ENCODE data around the gene CR1L.

CR1L gene

DNA sequence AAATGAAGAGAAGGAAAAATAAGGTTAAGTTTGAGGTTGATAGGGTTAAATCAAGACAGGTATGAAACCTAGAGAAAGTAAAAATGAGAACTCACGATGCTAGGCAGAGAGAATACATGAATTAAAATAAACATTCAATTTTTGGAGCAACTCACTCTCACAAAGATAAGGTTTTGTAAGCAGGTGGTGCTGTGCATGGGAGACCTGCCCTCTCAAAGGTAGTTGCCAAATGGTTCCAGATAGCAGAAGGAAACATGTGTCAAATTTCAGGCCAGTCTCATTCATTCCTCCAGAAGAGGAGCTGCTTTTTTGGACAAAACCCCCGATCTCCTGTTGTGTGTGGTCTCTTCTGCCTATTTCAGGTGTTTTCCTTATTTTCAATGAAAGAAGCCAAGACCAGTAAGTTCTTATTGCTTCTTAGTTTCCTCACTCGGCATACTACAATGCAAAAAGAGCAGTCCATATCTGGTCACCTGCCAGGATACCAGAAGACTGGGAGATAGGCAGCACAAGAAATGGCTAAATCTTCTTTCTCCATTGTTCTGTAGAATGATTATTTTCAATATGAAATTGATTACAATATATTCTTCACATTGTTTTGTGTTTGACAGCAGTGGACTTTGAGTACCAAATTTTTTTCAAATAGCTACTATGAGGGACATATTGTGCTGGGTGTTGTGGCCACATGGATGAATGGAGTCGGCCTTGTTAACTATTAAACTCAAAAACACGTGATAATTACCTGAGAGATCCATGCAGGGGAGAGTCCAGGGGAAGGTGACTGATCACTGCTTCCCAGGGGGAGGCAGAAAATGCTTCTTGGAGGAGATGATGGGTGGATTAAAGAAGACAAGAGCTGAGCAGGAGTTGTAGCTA, 3.6 kb downstream of the CR1L start:
- no peak overlapping the region for H3K27ac ChIP-seq
- TF ChIP-seq, protein P1, sequence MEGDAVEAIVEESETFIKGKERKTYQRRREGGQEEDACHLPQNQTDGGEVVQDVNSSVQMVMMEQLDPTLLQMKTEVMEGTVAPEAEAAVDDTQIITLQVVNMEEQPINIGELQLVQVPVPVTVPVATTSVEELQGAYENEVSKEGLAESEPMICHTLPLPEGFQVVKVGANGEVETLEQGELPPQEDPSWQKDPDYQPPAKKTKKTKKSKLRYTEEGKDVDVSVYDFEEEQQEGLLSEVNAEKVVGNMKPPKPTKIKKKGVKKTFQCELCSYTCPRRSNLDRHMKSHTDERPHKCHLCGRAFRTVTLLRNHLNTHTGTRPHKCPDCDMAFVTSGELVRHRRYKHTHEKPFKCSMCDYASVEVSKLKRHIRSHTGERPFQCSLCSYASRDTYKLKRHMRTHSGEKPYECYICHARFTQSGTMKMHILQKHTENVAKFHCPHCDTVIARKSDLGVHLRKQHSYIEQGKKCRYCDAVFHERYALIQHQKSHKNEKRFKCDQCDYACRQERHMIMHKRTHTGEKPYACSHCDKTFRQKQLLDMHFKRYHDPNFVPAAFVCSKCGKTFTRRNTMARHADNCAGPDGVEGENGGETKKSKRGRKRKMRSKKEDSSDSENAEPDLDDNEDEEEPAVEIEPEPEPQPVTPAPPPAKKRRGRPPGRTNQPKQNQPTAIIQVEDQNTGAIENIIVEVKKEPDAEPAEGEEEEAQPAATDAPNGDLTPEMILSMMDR (conservative IDR thresholded peaks at IDR 0.05; ENCODE audit: low read depth), result no peak
- ChIA-PET POLR2A (ENCODE audit: low non-redundant PET) (no interaction called here), CTCF (no interaction called here)
- no peak for DNase-seq (ENCODE audit: low spot score)

DNA sequence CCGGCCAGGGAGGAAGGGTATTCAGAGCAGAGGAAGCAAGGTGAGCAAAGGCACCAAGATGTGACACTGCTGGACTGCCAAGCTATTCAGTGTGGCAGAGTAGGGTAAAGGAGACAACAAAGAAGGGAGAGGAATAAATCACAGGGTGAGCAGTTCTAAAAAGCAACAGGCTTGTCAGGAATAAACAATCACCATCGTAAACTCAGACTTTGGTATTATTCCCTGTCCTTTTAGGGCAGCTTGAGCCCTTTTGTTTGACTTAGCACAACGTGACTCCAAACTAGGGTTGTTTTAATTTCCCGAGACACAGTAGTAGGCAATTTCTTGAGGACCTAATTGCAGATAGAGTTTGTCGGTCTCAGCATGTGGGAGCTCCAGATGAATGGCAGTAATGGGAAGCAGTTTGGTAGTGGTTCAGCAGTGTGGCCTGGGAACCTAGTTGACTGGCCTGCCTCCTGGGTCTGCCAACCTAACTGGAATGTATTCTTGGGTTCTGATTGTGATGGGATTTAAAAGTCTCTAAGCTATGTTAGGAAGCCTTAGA, 4.3 kb downstream of the CR1L start:
- ChIA-PET POLR2A (ENCODE audit: low non-redundant PET) (interaction anchor here (0.5 kb wide), 1 partner anchor 16 kb away, joined by 3 read pairs; no protein-coding TSS in a partner anchor), CTCF (interaction anchor here (0.8 kb wide), 1 partner anchor 29 kb away, joined by 3 read pairs; no protein-coding TSS in a partner anchor)
- no peak overlapping the region for H3K27ac ChIP-seq
- TF ChIP-seq, protein P1 (conservative IDR thresholded peaks at IDR 0.05; ENCODE audit: low read depth), result no peak
- no peak for DNase-seq (ENCODE audit: low spot score)

DNA sequence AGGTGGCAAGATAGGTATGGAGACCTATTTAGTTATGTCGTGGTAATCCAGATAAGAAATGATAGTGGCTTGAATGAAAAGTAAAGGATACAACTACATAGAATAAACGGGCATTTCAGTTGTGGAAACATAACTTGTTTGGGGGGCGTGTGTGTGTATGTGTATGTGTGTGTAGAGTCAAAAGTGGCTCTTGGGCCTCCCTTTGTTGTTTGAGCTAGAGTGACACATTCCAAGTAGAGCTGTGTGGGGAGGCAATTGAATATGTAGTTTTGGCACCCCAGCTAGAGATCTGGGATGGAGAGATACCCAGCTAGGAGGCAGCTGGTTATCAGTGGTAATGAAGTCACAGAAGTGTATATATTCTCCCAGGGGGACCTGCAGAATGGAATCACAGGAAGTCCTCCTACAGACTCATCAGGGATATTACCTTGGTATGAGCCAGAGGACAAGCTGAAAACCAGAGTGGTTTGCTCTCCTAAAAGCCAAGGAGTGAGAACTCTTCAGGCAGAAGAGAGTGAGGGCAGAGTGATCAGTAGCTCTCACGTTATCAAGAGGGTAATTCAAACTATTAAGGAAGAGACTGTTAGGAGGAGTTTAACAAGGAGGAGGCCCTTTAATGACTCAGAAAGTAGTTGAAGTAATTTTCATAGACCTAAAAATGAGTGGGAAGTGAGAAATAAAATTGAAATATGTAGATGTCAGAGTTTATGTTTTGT, 5.1 kb downstream of the CR1L start:
- POLR2A ChIA-PET (ENCODE audit: low non-redundant PET), result interaction anchor here (0.5 kb wide), 1 partner anchor 15 kb away, joined by 3 read pairs; no protein-coding TSS in a partner anchor
- TF ChIP-seq, protein P1 (conservative IDR thresholded peaks at IDR 0.05; ENCODE audit: low read depth), result no peak
- no peak overlapping the region for H3K27ac ChIP-seq
- DNase-seq (ENCODE audit: low spot score), result no peak
- CTCF ChIA-PET, result interaction anchor here (0.8 kb wide), 1 partner anchor 30 kb away, joined by 3 read pairs; no protein-coding TSS in a partner anchor

DNA sequence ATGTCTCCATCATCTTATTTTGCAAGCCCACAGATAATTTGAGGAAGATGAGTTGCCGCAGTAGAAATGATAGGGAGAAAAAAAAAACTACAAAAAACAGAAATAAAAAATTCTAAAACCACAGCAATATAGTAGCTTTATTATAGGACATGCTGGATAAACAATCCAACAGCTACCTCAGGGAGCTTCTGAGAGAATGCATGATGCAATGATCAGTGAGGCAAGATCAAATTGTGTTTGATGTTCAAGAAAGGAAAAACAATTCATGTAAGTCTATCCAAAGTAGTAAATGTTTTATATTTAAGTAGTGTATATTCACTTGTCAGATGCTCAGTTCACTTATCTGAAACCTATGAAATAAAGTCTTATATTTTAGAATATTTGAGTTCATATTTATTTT, 6.7 kb downstream of the CR1L start:
- TF ChIP-seq, protein P1 (conservative IDR thresholded peaks at IDR 0.05; ENCODE audit: low read depth), result no peak
- ChIA-PET CTCF (interaction anchor here (0.5 to 0.7 kb wide), 3 partner anchors 93 to 651 kb away, joined by 3 to 4 read pairs (median 4); no protein-coding TSS in a partner anchor), POLR2A (ENCODE audit: low non-redundant PET) (no interaction called here)
- DNase-seq (ENCODE audit: low spot score), result no peak
- no peak overlapping the region for H3K27ac ChIP-seq

DNA sequence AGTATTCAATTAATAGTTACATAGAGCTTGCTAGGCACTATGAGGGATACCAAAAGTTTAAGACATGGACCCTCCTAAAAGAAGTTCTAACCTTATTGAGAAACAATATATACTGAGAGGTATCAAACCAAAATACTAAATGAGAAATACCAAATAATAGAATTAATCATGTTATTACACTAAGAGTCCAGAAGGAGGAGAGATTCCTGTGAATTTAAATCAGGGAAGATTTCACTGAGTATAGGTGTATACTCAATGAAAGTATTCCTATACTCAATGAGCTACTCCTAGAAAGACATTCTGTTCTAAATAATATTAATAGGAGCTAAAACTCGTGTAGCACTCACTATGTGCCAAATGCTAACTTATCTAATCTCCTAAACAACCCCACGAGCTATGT, 9.4 kb downstream of the CR1L start:
- no peak overlapping the region for H3K27ac ChIP-seq
- no peak for DNase-seq (ENCODE audit: low spot score)
- TF ChIP-seq, protein P1 (conservative IDR thresholded peaks at IDR 0.05; ENCODE audit: low read depth), result no peak
- ChIA-PET POLR2A (ENCODE audit: low non-redundant PET) (no interaction called here), CTCF (interaction anchor here (0.6 to 0.8 kb wide), 3 partner anchors 18 to 677 kb away, joined by 3 to 5 read pairs (median 3); no protein-coding TSS in a partner anchor)

DNA sequence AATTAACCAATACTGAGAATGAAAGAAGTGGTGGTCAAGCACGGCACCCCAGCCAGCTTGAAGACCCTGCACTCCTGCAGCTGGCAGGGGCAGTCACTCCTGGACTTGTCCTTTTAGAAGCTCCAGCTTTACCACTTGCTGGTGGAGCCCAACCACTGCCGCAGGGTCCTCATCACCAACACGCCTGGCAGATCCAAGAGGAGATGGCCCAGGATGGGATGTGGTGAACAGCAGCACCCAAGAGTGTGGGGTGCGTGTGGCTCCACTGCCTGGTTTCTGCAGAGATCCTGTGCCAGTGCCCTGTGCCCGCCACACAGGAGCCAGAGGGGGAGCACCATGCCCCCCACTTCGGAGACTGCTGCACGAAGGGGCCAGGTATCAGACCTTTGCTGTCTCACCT, 13.5 kb downstream of the CR1L start:
- TF ChIP-seq, protein P1 (conservative IDR thresholded peaks at IDR 0.05; ENCODE audit: low read depth), result no peak
- H3K27ac ChIP-seq, result no peak overlapping the region
- POLR2A ChIA-PET (ENCODE audit: low non-redundant PET), result no interaction called here
- no peak for DNase-seq (ENCODE audit: low spot score)
- CTCF ChIA-PET, result interaction anchor here (1.4 kb wide), 1 partner anchor 14 kb away, joined by 3 read pairs; no protein-coding TSS in a partner anchor

Measured in RWPE1 (cell line).